Esophagus squamous epithelium (tissue), 4 donors: Measurements from ENCODE around the gene WFDC12.

Experiments used
- POLR2A ChIP-seq, 4 donors: fragments of 450-650 bp; IDR thresholded peaks; one replicate each; pipeline ENCODE4 v1.6.1; 2017; ENCODE audit warnings: antibody characterized with exemption in 4 of 4, mild to moderate bottlenecking in 4 of 4, moderate library complexity in 3 of 4
- TF ChIP-seq, protein P1 (sequence below), 6 experiments: fragments of 450-650 bp in 4 of 6; fragments of 200-600 bp in 2 of 6; sonication (generic) in 2 of 6; IDR thresholded peaks; one replicate each; pipeline ENCODE4 v1.5.1; 2016 to 2019; ENCODE audit warnings: antibody characterized with exemption in 6 of 6, mild to moderate bottlenecking in 4 of 6, moderate library complexity in 4 of 6

DNA sequence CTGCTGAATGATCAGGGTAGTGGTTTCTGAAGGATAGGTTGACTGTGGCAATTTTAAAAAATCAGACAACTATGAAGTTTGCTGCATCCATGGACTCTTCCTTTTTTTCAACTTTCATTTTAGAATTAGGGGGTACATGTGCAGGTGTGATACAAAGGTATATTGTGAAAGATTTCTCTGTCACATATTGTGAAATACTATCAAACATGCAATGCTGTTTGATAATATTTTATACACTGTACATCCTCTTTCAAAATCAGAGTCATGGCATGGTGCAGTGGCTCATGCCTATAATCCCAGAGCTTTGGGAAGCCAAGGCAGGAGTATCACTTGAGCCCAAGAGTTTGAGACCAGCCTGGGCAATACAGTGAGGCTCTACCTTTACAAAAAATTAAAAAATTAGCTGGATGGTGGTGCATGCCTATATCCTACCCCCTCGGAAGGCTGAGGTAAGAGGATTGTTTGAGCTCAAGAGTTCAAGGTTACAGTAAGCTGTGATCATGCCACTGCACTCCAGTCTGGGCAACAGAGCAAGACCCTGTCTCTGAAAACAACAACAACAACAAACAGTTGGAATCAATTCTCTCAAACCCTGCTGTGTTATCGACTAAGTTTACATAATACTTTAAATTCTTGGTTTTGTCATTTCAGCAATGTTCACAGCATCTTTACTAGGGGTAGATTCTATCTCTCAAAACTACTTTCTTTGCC is 4.6 kb downstream of the WFDC12 start:
- no peak for TF ChIP-seq POLR2A (IDR thresholded peaks at IDR 0.05)
- TF ChIP-seq, protein P1, sequence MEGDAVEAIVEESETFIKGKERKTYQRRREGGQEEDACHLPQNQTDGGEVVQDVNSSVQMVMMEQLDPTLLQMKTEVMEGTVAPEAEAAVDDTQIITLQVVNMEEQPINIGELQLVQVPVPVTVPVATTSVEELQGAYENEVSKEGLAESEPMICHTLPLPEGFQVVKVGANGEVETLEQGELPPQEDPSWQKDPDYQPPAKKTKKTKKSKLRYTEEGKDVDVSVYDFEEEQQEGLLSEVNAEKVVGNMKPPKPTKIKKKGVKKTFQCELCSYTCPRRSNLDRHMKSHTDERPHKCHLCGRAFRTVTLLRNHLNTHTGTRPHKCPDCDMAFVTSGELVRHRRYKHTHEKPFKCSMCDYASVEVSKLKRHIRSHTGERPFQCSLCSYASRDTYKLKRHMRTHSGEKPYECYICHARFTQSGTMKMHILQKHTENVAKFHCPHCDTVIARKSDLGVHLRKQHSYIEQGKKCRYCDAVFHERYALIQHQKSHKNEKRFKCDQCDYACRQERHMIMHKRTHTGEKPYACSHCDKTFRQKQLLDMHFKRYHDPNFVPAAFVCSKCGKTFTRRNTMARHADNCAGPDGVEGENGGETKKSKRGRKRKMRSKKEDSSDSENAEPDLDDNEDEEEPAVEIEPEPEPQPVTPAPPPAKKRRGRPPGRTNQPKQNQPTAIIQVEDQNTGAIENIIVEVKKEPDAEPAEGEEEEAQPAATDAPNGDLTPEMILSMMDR (IDR thresholded peaks at IDR 0.05), result no peak
